Measurements from ENCODE around the gene CPLX1.

Gene CPLX1

DNA sequence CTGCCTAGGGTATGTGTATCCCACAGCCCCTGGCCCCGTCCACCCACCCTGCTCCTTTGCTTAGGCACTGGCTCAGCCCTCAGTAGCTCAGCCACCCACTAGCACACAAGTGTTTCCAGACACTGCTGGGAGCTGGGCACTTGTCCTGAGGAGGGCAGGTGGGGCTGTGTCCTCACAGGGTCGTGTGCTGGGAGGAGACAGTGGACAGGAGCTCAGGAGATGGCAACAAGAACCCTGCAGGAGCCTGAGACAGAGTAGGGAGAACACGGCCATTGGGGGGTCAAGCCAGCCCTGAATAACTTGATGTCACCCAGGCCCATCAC, 5.5 kb upstream of the CPLX1 start:
- no peak for DNase-seq

DNA sequence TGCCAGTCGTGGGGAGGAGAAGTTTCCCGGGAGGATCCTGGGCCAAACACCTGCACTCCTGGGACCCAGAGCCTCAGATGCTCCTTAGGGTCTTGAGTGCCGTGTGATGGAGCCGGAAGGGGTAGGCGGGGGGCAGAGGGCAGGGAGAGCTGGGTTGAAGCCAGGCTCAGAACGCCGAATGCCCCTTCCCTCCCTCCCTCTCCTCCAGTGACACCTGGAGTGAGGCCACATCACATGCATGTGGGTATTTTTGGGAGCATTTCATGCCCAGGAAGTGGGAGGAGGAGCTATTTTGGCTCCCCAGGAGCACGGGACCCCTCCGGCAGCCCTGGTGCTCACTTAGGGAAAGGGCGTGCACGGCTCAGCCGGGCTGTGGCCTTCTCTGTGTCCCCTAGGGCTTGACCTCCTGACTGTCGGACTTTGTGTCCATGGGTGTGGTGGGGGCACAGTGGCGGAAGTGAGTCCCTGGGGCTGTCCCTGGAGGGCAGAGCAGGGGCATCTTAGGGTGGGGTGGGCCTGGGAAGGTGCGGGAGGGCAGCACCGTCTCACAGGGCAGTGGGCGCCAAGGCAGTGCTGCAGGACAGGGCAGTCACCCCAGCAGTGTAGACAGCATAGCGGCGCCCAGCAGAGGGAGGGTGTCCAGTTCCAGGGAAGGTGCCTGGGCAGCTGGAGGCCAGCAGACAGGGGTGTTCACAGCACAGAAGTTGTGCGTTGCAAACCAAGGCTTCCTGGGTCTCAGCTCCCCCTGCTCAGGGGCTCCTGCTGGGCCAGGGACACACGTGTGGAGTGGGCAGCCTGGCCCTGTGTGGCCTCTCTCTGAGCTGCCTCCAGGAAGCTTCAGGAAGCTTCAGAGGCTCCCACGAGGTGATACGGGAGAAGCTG, 4.9 kb upstream of the CPLX1 start:
- no peak for DNase-seq

- DNase-seq = no peak
These were observed 4.1 kb upstream of the CPLX1 start for GRCh38 chr4:829761-830600.

DNA sequence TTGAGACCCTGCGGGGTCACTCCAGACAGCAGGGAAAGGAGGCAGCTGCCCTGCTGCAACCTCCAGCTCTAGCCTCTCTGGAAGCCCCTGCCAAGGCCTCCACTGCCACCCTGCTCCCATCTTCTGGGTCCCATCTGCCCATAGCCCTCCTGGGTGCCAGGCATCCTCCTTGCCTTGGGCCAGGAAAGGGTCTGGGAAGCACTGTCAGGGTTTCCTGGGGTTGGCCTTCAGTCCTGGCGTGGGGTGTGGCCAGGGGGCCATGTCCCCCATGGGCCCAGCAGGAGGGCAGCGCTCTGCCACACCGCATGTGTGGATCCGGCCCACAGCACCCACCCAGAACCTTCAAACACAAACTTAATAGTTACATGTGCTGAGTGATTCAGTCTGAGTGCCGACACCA, 3.4 kb upstream of the CPLX1 start:
- DNase-seq = no peak

GRCh38 chr4:828641-829271, 2.8 kb upstream of the CPLX1 start:
- DNase-seq = no peak

DNA sequence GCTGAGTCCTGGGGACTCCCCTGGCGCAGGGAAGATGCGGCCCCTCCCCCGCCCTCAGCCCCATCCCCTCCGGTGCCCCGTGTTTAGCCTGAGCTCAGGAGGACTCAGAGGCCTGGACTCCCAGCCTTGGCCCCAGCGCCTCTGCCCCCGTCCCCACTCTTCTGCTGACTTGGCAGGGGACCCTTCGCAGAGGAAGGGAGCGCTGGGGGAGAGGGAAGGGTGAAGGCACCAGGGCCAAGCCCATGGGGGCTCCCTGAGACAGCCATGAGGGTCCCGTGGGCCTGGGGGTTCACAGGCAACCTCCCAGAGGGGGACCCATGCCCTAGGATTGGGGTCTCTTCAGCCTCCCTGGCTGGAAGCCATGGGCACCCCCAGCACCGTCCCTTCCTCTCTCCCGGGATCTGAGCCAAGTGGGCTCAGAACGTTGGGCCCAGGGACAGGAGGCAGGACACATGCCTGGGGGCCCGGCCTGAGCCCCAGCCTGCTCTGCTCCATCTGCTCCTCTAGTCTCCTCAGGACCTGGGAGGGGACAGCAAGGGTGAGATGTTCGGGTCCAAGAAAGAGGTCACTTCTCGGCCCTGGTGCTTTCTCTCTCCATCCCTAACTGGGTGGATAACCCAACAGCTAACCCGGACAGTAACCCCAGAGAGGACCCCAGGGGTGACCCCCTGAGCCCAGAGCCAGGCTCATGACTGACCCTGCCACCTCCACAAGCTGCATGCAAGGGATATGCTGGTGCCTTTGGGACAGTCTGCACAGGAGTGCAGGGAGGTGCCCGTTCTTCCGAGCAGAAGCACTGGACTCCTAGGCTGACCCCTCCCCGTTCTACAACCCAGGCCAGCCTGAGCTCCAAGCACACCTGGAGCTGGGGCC, 1.5 kb upstream of the CPLX1 start:
- no peak for DNase-seq

DNA sequence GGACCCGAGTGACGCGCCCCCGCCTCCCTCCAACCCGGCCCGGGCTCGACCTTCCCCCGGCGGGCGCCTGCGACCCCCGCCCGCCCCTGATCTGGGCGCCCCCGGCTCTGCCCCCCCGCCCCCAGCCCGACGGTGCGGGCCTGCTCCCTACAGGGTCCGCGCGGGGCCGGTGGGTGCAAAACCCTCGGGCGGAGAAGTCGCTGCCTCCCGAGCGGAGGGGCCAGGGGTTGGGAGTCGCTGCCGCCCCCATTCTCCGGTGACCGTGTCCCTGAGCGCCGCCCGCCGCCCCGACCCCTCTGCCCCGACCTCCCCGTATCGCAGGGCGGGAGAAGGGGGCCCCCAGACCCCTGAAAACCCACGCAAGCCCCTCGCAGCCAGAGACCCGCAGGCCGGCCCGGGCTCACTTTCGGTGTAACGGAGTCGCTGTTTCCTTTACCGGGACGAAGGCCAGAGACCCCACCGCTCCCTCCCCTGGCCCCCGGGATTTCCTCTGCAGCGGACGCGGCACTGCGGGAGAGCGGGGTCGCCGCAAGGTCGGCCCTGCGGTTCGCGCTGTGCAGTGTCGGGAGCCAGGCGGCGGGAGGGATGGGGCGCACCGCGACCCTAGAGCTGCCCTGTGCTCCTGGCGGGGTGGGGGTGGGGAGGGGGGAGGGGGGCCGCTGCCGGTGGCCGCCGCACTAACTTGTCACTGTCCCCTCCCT, 729 bp upstream of the CPLX1 start:
- no peak for DNase-seq

GRCh38 chr4:825063-825970, 612 bp downstream of the CPLX1 start:
- no peak for DNase-seq

DNA sequence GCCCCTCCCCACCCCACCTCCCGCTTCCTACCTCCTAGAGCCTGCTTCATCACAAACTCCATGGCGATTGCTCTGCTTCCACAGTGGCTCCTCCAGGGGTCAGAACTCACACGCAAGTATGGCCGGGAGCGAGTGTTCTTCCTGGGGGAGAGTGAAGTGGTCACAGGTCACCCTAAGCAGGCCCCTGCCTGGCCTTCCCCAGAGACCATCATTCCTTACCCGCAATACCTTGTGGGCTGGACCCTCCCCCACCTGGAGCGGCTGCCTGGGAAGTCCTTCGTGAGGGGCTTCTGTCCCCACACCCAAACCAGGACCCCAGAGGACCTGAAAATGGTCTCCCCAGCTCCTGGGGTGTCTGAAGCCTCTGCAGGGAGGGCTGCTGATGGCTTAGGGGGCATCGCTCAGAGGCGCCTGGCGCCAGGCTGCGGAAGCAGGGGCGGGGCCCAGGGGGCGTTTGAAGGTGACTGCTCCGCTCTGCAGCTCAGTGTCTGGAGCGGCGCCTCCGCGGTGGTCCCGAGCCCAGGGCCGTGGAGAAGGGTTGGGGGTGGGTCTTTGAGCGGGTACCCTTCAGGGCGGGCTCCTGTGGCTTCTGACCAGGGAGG, 1.4 kb downstream of the CPLX1 start:
- DNase-seq = no peak

GRCh38 chr4:823761-824460, 2.0 kb downstream of the CPLX1 start:
- DNase-seq = no peak

- no peak for DNase-seq
These were observed 2.7 kb downstream of the CPLX1 start for GRCh38 chr4:823176-823760.

GRCh38 chr4:822361-823175, 3.4 kb downstream of the CPLX1 start:
- DNase-seq = no peak

GRCh38 chr4:821631-822030, 4.3 kb downstream of the CPLX1 start:
- no peak for DNase-seq

DNA sequence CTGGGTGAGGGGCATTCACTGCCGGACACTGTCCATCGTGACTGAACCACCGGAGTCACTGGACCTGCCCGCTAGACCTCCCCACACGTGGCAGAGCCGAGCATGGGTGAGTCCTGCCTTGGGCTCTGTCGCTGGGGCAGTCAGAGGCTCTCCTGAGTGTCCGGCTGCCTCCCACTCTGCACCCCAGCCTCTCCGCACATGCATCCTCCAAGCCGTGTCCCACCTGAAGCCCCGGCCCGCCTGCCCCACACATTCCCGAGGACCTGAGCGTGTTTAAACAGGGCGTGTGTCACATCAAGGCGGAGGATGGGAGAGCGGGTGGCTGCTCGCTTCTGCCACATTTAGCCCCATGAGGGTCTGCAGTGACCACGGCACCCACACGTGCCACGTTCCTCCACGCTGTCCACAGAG, 4.7 kb downstream of the CPLX1 start:
- no peak for DNase-seq

- DNase-seq = no peak
These were observed 5.4 kb downstream of the CPLX1 start for GRCh38 chr4:820230-821172.

DNA sequence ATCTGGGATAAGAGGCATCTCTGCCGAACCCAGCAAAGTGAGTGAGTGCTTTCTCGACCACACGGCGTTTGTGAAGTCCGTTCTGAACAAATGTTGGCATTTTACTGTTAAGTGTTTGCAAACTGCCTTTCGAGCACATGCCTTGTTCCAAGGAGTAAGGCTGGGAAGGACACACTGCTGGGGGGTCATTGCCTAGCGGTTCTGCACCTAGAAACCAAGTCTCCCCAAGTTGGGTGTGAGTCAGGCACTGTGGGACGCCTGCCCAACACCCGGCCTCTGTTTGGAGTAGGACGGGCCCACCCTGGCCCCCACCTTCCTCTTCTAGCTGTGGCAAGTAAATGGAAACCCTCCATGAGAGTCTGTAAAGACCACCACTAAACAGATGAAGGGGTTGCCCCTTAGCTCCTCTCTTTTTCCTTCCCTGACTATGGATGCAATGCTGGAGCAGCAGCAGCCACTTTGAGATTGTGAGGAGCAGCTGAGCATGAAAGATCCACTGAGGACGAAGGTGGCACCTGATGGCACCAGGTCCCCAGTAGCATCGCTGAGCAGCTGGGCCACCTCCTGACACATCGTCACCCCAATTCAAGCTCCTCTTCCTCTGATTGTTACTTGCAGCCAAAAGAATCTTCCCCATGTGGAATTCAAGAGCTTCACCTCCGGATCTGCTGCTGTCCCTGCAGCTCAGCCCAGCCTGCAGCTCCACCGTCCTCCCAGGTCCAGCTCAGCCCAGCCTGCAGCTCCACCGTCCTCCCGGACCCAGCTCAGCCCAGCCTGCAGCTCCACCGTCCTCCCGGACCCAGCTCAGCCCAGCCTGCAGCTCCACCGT, 6.3 kb downstream of the CPLX1 start:
- no peak for DNase-seq

Measured in CD4-positive, alpha-beta T cell treated with Interferon gamma for 1 hour (primary cell).